ENCODE results near the gene DEFB123. TPM values are rescaled to one million over a fixed set of nuclear protein-coding genes. Genes with fewer than 3 reads are reported as not detected.
"Not testable (repeated sequence)": the region's sequence is repeated elsewhere in the genome, so short reads cannot be mapped to it uniquely, and the experiment has no call there.

The DEFB123 gene
- total RNA-seq, 2 experiments from 2014 or later, result not detected

DNA sequence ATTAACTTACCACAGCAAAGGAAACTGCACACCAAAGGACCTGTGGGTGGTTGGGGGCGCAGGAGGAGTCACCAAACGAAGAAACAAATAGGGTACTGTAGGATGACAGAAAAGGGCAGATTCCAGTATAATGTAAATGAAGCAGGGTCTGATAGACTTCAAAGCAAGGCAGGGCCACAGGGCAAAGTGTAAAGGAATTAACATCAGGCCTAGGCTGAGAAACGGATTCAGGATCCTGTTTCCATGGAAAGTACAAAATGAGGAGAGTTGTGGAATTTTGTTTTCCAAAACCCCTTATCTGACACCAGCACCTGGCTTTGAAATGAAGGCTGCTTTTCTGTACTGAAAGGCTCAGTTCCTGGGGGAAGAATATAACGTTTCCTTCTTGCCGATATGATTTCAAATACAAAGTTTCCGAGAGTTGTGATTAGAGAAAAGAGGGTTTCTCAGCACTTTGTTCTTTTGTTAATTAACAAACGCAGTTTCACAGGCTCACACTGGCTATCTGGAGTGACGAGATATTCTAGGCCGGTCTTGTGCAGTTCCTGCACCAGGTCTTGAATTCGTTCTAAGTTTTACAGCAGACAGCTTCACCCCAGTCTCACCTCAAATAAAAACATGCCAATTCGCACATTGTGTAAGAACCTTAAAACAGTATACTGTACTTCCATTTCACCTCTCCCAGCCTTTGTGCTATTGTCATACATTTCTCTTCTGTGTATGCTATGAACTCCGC lies 5.8 kb downstream of the DEFB123 start:
- Mint-ChIP-seq H3K4me3 (no peak overlapping the region), H3K36me3 (ENCODE audit: low read depth) (no peaks in the 10 kb centered on the region), H3K27me3 (peaks cover 2% of the 10 kb centered on the region), H3K27ac (no peak overlapping the region), H3K9me3 (no peaks in the 10 kb centered on the region), H3K4me1 (no peaks in the 10 kb centered on the region)
- ChIA-PET CTCF (no interaction called here), POLR2A (no interaction called here)
- DNase-seq, result no peak

DNA sequence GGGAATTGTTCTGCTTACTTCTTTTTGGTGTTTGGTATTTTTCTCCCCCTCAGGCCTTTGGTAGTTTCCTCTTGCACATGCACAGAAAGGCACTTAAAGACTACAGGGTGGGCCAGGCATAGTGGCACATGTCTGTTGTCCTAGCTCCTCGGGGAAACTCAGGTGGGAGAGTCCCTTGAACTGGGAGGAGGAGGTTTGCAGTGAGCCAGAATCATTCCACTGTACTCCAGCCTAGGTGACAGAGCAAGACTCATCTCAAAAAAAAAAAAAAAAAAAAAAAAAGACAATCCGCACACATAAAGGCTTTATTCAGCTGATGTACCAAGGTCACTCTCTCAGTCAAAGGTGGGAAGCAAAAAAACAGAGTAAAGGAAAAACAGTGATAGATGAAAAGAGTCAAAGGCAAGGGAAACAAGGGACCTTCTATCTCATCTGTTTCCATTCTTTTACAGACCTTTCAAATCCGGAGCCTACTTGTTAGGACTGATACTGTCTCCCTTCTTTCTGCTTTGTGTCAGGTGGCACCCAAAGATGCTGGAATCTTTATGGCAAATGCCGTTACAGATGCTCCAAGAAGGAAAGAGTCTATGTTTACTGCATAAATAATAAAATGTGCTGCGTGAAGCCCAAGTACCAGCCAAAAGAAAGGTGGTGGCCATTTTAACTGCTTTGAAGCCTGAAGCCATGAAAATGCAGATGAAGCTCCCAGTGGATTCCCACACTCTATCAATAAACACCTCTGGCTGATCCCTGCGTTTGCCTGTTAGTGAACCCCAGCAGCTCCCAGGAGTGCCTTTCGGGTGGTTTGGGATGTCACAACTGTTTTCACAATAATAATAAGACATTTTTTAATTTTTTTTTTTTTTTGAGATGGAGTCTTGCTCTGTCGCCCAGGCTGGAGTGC lies 9.3 kb downstream of the DEFB123 start:
- Mint-ChIP-seq H3K4me1 (no peaks in the 10 kb centered on the region), H3K4me3 (no peak overlapping the region), H3K27ac (no peak overlapping the region), H3K9me3 (no peaks in the 10 kb centered on the region), H3K27me3 (peaks cover 3% of the 10 kb centered on the region), H3K36me3 (ENCODE audit: low read depth) (no peaks in the 10 kb centered on the region)
- ChIA-PET CTCF (interaction anchor here (0.6 kb wide), 1 partner anchor 179 kb away, joined by 3 read pairs; no protein-coding TSS in a partner anchor), POLR2A (interaction anchor here (0.6 kb wide), 1 partner anchor 59 kb away, joined by 3 read pairs; no protein-coding TSS in a partner anchor)
- DNase-seq, result no peak

DNA sequence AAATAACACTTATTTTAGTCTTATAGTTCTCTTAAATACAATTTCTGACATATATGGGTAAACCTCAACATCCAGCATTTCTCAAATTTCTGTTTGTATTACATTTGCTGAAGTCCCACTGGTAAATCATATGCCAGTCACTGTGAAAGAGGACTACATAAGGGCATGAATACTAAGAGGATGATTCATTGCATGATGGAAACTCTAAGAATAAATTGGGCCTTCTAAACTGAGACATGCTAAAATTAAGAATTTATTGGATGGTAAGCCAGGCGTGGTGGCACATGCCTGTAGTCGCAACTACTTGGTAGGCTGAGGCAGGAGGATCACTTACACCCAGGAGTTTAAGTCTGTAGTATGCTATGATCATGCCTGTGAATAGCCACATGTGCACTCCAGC lies 12.1 kb downstream of the DEFB123 start:
- Mint-ChIP-seq H3K27ac (no peak overlapping the region), H3K4me3 (no peak overlapping the region), H3K9me3 (no peaks in the 10 kb centered on the region), H3K36me3 (ENCODE audit: low read depth) (no peaks in the 10 kb centered on the region), H3K27me3 (peaks cover 5% of the 10 kb centered on the region), H3K4me1 (no peaks in the 10 kb centered on the region)
- CTCF ChIA-PET, result no interaction called here
- DNase-seq, result no peak
- POLR2A ChIA-PET, result no interaction called here

DNA sequence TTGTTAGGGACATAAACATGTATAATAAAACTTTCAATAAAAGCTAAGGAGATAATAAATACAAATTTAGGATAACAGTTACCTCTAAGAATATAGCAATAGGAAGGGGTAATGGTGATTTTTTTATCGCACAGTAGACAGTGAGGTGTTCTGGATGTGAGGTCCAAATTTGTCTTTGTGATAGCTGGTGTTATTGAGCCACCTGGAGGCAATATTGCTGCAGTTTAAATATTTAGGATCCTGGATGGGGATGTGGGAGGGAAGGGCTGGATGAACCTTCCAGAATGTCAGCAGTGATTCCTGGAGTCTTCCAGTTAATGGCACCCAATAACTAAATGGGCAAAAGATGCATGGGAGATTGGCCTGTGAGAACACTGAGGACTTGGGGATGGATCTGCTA lies 13.9 kb downstream of the DEFB123 start:
- H3K9me3 Mint-ChIP-seq, result no peaks in the 10 kb centered on the region
- no peak overlapping the region for H3K27ac Mint-ChIP-seq
- peaks cover 11% of the 10 kb centered on the region for H3K27me3 Mint-ChIP-seq
- H3K36me3 Mint-ChIP-seq (ENCODE audit: low read depth), result no peaks in the 10 kb centered on the region
- CTCF ChIA-PET, result interaction anchor here (0.5 to 0.7 kb wide), 2 partner anchors 59 to 108 kb away, joined by 3 read pairs; no protein-coding TSS in a partner anchor
- POLR2A ChIA-PET, result no interaction called here
- H3K4me3 Mint-ChIP-seq, result no peak overlapping the region
- H3K4me1 Mint-ChIP-seq, result no peaks in the 10 kb centered on the region
- no peak for DNase-seq

DNA sequence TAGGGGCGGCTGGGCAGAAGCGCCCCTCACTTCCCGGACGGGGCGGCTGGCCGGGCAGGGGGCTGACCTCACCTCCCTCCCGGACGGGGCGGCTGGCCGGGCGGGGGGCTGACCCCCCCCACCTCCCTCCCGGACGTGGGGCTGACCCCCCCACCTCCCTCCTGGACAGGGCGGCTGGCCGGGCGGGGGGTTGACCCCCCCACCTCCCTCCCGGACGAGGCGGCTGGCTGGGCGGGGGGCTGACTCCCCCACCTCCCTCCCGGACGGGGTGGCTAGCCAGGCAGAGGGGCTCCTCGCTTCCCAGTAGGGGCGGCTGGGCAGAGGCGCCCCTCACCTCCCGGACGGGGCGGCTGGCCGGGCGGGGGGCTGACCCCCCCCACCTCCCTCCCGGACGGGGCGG lies 30.5 kb downstream of the DEFB123 start:
- H3K4me3 Mint-ChIP-seq, H3K4me1 Mint-ChIP-seq: not testable (repeated sequence)

DNA sequence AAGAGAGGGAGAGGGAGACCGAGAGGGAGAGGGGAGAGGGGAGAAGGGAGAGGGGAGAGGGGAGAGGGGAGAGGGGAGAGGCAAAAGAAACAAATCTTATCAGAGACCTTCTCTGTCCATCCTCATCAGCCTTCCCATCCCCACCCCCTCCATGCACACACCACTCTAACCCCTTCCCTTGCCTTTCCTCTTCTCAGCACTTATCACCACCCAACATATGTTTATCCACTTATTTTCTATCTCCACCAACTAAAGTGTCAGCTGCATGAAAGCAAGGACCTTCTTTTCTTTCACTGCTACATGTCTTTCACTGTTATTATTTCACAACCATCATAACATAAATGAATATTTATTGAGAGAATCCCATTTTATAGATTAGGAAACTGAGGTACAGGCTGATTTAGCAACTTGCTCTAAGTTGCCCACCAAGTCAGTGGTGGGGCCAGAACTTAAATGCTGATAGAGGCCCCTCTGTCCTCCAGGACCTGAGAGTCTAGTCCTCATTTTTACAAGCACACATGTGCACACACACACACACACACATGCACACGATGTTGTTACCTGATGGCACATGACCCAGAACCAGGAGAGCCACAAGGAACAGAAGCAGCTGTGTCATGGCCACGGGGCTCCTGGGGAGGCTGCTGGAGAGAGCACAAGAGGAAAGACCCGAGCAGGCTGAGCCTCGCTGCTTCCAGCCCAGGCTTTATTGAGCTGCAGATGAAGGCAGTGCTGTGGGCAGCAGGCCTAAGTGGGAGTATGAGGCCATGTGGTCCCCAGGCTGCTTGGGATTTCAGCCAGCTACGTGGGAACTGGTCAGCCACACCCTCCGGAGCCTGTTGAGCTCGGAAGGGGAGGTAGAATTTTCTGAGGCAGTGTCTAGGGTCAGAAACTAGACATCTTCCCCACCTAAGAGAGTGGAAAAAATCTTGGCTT lies 32.2 kb downstream of the DEFB123 start:
- POLR2A ChIA-PET, result no interaction called here
- H3K27me3 Mint-ChIP-seq, result peaks cover 35% of the 10 kb centered on the region
- peak overlapping the region; percentile 19 for H3K27ac Mint-ChIP-seq
- CTCF ChIA-PET, result interaction anchor here (1.2 to 1.5 kb wide), 2 partner anchors 28 to 97 kb away, joined by 3 to 4 read pairs; no protein-coding TSS in a partner anchor
- H3K4me3 Mint-ChIP-seq, result no peak overlapping the region
- H3K4me1 Mint-ChIP-seq, result peaks cover 2% of the 10 kb centered on the region
- peaks cover 4% of the 10 kb centered on the region for H3K9me3 Mint-ChIP-seq
- H3K36me3 Mint-ChIP-seq (ENCODE audit: low read depth), result peaks cover 2% of the 10 kb centered on the region
- DNase-seq, result no peak

More for the DNA sequence above, 30.5 kb downstream of the DEFB123 start:
- H3K36me3 Mint-ChIP-seq (ENCODE audit: low read depth); H3K9me3 Mint-ChIP-seq; POLR2A ChIA-PET; CTCF ChIA-PET; DNase-seq; H3K27ac Mint-ChIP-seq: not testable (repeated sequence)
- H3K27me3 Mint-ChIP-seq, result peaks cover 20% of the 10 kb centered on the region

DNA sequence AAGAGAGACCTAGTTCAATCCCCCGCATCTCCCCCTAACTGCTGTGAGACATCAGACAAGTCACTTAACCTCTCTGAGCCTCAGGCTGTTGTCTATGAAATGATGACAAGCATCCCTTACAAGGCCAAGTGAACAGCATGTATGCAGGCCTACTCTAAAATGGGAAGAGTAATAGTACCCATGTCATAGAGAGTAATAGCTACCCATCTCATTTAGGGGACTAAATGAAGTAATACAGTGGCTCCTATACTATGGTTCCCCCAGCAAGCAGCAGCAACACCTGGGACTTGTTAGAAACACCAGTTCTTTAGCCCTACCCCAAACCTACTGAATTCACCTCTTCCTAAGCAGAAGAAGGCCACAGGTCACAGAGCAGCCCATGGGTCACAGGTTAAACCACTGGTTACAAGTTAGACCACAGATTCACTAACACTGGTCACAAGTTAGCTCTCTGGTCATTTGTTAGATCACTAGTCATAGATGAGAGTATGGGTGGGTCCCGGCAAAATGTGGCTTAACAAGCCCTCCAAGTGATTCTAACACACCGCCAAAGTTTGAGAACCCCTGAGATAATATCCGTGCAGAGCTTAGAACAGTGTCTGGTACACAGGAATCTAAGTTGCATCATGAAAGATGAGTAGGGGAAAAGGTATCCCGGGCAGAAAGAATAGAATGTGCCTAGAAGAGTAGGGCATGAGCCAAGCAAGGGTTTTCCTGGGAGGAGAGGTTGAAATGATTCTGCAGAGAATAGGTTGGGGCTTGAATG lies 33.1 kb downstream of the DEFB123 start:
- ChIA-PET POLR2A (no interaction called here), CTCF (interaction anchor here (1.0 to 1.5 kb wide), 3 partner anchors 10 to 98 kb away, joined by 3 to 4 read pairs (median 4); no protein-coding TSS in a partner anchor)
- Mint-ChIP-seq H3K4me3 (no peak overlapping the region), H3K27ac (no peak overlapping the region), H3K36me3 (ENCODE audit: low read depth) (peaks cover 2% of the 10 kb centered on the region), H3K27me3 (peaks cover 36% of the 10 kb centered on the region), H3K9me3 (peaks cover 4% of the 10 kb centered on the region), H3K4me1 (peaks cover 2% of the 10 kb centered on the region)
- DNase-seq, result no peak

DNA sequence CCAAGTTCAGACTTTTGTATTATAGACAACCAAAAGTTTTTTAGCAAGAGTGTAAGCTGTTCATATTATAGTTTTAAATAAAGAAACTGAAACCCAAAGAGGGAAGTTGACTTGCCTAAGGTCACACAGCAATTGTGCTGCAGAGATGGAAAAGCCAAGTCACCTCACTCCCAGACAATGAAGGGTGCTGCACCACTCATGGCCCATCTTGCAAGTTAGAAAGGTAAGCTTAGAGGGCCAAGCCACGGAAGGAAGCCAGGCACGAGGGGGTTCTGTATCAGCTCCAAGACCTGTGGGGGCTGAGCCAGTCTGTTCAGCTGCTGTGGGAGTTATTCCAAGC lies 33.6 kb downstream of the DEFB123 start:
- H3K36me3 Mint-ChIP-seq (ENCODE audit: low read depth), result peaks cover 2% of the 10 kb centered on the region
- no peak overlapping the region for H3K27ac Mint-ChIP-seq
- CTCF ChIA-PET, result interaction anchor here (0.9 to 1.5 kb wide), 3 partner anchors 9 to 29 kb away, joined by 3 to 4 read pairs (median 3); no protein-coding TSS in a partner anchor
- POLR2A ChIA-PET, result no interaction called here
- H3K27me3 Mint-ChIP-seq, result peaks cover 36% of the 10 kb centered on the region
- no peak overlapping the region for H3K4me3 Mint-ChIP-seq
- H3K9me3 Mint-ChIP-seq, result peaks cover 4% of the 10 kb centered on the region
- H3K4me1 Mint-ChIP-seq, result peaks cover 2% of the 10 kb centered on the region
- DNase-seq, result no peak

DNA sequence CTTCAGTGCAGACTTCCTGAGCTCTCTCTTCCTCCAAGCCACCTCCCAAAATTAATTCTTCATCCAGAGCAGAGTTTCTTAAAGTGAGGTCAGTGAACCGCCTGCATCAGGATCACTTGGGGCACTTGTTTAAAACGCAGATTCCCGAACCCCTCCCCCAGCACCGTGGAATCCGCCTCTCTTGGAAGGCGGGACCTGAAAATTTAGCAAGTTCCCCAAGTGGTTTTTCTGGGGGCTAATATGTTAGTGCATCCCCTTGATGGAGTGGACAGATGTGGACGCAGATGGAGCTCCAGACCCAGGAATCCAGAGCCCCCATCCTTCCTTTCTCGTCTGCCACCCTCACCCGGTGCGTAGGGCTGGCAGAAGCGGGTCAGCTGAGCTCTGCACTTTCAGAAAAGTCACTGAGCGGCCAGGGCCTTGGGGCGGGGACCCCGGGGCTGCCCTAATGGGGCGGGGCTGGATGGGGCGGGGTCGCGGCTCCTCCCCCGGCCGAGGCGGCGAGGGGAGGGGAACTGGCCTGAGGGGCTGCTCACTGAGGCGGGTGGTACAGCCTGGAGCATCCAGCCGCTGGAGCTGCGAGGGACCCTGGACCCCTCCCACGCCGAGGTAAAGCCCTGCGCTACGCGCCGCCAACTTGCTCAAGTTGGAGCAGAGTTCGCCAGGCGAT lies 34.5 kb downstream of the DEFB123 start, which contains the start of the genes DEFB124 and REM1:
Gene DEFB124, minus strand, starts transcription at position 370 of the 670 bp plus-strand sequence. CDS start 2,114 bp downstream, outside the sequence.
Gene REM1, plus strand, starts transcription at position 531 of the 670 bp plus-strand sequence. CDS start 1,158 bp downstream, outside the sequence.
- H3K4me1 Mint-ChIP-seq, result peaks cover 2% of the 10 kb centered on the region
- peaks cover 4% of the 10 kb centered on the region for H3K9me3 Mint-ChIP-seq
- H3K36me3 Mint-ChIP-seq (ENCODE audit: low read depth), result peaks cover 2% of the 10 kb centered on the region
- DNase-seq, result no peak
- POLR2A ChIA-PET, result no interaction called here
- peaks cover 38% of the 10 kb centered on the region for H3K27me3 Mint-ChIP-seq
- no peak within 1 kb of the TSS for H3K27ac Mint-ChIP-seq
- no peak within 1 kb of the TSS for H3K4me3 Mint-ChIP-seq
- CTCF ChIA-PET, result interaction anchor here (0.9 to 1.1 kb wide), 3 partner anchors 8 to 28 kb away, joined by 3 to 4 read pairs (median 3); no protein-coding TSS in a partner anchor

DNA sequence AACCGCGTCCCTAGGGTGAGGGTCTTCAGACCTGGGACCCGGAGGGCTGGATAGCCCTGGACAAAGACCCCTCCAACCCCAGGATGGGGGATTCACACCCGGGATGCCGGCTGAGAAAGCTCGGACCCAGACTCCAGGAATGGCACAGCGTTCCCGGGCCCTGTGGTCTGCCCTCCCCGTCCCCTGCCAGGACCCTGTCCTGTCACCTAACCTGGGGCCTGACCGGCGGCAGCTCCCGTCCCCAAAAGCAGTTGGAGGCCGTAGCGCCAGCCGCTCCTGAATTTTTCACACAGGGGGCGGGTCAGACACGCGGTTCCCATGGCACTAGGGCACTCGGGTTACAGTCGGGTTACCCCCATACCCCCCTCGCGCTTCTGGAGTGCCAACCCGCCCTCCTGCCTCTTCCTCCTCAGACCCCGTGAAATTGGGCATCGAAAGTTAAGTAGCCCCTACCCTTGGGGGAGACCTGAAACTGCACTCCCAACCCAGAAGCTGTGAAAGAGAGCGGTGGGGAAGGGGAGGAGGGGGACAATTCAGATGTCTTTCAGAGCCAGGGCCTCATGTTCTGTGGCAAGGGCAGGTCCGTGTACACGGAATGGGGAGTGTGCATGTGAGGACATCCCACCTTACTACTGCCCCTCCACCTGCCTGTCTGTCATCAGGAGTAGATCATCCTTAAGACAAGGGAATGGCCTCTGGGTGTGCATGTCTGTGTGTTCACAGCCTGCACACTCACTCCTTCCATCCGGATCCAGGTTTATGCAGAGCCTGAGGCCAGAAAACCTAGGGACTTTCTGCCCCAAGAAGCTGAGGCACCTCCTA lies 35.3 kb downstream of the DEFB123 start:
- H3K36me3 Mint-ChIP-seq (ENCODE audit: low read depth), result peaks cover 2% of the 10 kb centered on the region
- CTCF ChIA-PET, result interaction anchor here (1.1 kb wide), 1 partner anchor 17 kb away, joined by 3 read pairs; no protein-coding TSS in a partner anchor
- peaks cover 38% of the 10 kb centered on the region for H3K27me3 Mint-ChIP-seq
- no peak for DNase-seq
- no peak overlapping the region for H3K27ac Mint-ChIP-seq
- POLR2A ChIA-PET, result no interaction called here
- H3K9me3 Mint-ChIP-seq, result peaks cover 4% of the 10 kb centered on the region
- H3K4me3 Mint-ChIP-seq, result no peak overlapping the region
- peaks cover 2% of the 10 kb centered on the region for H3K4me1 Mint-ChIP-seq

DNA sequence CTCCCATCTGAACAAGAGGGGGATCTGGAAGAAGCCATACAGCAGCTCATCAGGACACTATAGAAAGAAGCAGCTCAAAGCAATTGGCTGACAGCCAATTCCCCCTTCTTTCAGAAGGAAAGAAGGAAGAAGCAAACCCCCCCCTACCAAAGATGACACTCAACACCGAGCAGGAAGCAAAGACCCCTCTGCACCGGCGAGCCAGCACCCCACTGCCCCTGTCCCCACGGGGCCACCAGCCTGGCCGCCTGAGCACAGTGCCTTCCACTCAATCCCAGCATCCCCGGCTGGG lies 35.8 kb downstream of the DEFB123 start:
- no peak for DNase-seq
- peaks cover 2% of the 10 kb centered on the region for H3K4me1 Mint-ChIP-seq
- no peak overlapping the region for H3K4me3 Mint-ChIP-seq
- peaks cover 2% of the 10 kb centered on the region for H3K36me3 Mint-ChIP-seq (ENCODE audit: low read depth)
- peaks cover 4% of the 10 kb centered on the region for H3K9me3 Mint-ChIP-seq
- ChIA-PET POLR2A (no interaction called here), CTCF (no interaction called here)
- no peak overlapping the region for H3K27ac Mint-ChIP-seq
- peaks cover 39% of the 10 kb centered on the region for H3K27me3 Mint-ChIP-seq

Data from activated CD4-positive, alpha-beta T cell treated with anti-CD3 and anti-CD28 coated beads, Interleukin-2, amount 10 ng/mL, durations not matched to agents 7 days and 5 days (primary cell).